LHCN-M2 (cell line): ENCODE results near the gene RAD50. TPM values are rescaled to one million over a fixed set of nuclear protein-coding genes. Genes with fewer than 3 reads are reported as not detected.

Experiments used
- total RNA-seq: library from RNA; depleted of rRNA; stranded (reverse); fragments of >200 nt; gene quantifications from 2 replicates; pipeline ENCODE4 v1.2.3, GENCODE V29; 2014; rRNA removed

RAD50 gene
- total RNA-seq, 1 experiment from 2014 or later, result 27.0 TPM

Other genes starting within 250 kb of the RAD50 start
- gene SLC22A5, start 187.3 kb upstream of the RAD50 start, total RNA-seq, result 5.6 and 6.1 TPM in 2 replicates
- 17.8 and 20.3 TPM in 2 replicates for gene IRF1, start 66.2 kb upstream of the RAD50 start, total RNA-seq
- gene IL5, start 13.5 kb upstream of the RAD50 start, total RNA-seq, result not detected in 2 replicates
- not detected in 2 replicates for gene IL13, start 101.2 kb downstream of the RAD50 start, total RNA-seq
- not detected in 2 replicates for gene IL4, start 117.0 kb downstream of the RAD50 start, total RNA-seq
- gene KIF3A, start 180.6 kb downstream of the RAD50 start, total RNA-seq, result 4.8 and 7.2 TPM in 2 replicates
- 0.06 TPM in 1 of 2 replicates, not detected in the other for gene CCNI2, start 190.4 kb downstream of the RAD50 start, total RNA-seq
- 21.3 and 26.2 TPM in 2 replicates for gene SEPTIN8, start 220.3 kb downstream of the RAD50 start, total RNA-seq